Measurements from ENCODE around the gene IL32.
"Not testable (repeated sequence)": the region's sequence is repeated elsewhere in the genome, so short reads cannot be mapped to it uniquely, and the experiment has no call there.

IL32 gene

GRCh38 chr16:3052571-3053329 is 12.7 kb upstream of the IL32 start:
- DNase-seq: not testable (repeated sequence)

- not testable (repeated sequence) for DNase-seq
Observed at GRCh38 chr16:3053330-3053710, 12.1 kb upstream of the IL32 start.

- DNase-seq: no peak
Observed at GRCh38 chr16:3054965-3055733, 10.3 kb upstream of the IL32 start.

GRCh38 chr16:3055734-3056115 is 9.7 kb upstream of the IL32 start:
- DNase-seq: not testable (repeated sequence)

- DNase-seq: no peak
Observed at GRCh38 chr16:3056336-3057180, 8.9 kb upstream of the IL32 start.

- DNase-seq: no peak
Observed at GRCh38 chr16:3057181-3058138, 8.0 kb upstream of the IL32 start.

- DNase-seq: peak in 1 of 2 experiments; percentile 28
Observed at GRCh38 chr16:3058139-3059030, 7.1 kb upstream of the IL32 start.

GRCh38 chr16:3059041-3059722 is 6.3 kb upstream of the IL32 start:
- DNase-seq: peak; percentile 16 to 41

GRCh38 chr16:3059723-3060242 is 5.7 kb upstream of the IL32 start:
- DNase-seq: no peak

- DNase-seq: no peak
Observed at GRCh38 chr16:3060339-3061127, 4.9 kb upstream of the IL32 start.

- no peak for DNase-seq
Observed at GRCh38 chr16:3062553-3062952, 2.9 kb upstream of the IL32 start.

- no peak for DNase-seq
Observed at GRCh38 chr16:3063625-3064386, 1.6 kb upstream of the IL32 start.

GRCh38 chr16:3065742-3066439 is 451 bp downstream of the IL32 start:
- DNase-seq: no peak

GRCh38 chr16:3066440-3066748 is 954 bp downstream of the IL32 start:
- no peak for DNase-seq

- DNase-seq: no peak
Observed at GRCh38 chr16:3068487-3068886, 3.0 kb downstream of the IL32 start.

- DNase-seq: not testable (repeated sequence)
Observed at GRCh38 chr16:3069146-3069545, 3.7 kb downstream of the IL32 start.

- DNase-seq: no peak
Observed at GRCh38 chr16:3070608-3071111, 5.2 kb downstream of the IL32 start.

GRCh38 chr16:3071655-3072054 is 6.2 kb downstream of the IL32 start:
- no peak for DNase-seq
